HG03432 (cell line): Measurements from ENCODE around the gene CMSS1.
A peak's percentile ranks its signal among the peaks of the same experiment; 100 is the strongest.

Experiments used
- ATAC-seq: cut with Tn5 transposase; IDR thresholded peaks from one replicate; pipeline ENCODE4 v1.9.1; 2021; ENCODE audit warnings: mild to moderate bottlenecking, moderate library complexity; ENCODE audit not compliant: unreplicated experiment

The CMSS1 gene

GRCh38 chr3:100010087-100010417, 192.4 kb downstream of the CMSS1 start:
- no peak for ATAC-seq

- ATAC-seq: no peak
These were observed 201.1 kb downstream of the CMSS1 start for GRCh38 chr3:100018806-100019205.

- no peak for ATAC-seq
These were observed 202.1 kb downstream of the CMSS1 start for GRCh38 chr3:100019719-100020118.

- ATAC-seq: no peak
These were observed 203.4 kb downstream of the CMSS1 start for GRCh38 chr3:100020876-100021644.

GRCh38 chr3:100022506-100022905, 204.8 kb downstream of the CMSS1 start:
- ATAC-seq: no peak

GRCh38 chr3:100023150-100023549, 205.5 kb downstream of the CMSS1 start:
- no peak for ATAC-seq

GRCh38 chr3:100023595-100023994, 205.9 kb downstream of the CMSS1 start:
- no peak for ATAC-seq

- no peak for ATAC-seq
These were observed 207.1 kb downstream of the CMSS1 start for GRCh38 chr3:100024520-100025303.

GRCh38 chr3:100027321-100027720, 209.7 kb downstream of the CMSS1 start:
- no peak for ATAC-seq

GRCh38 chr3:100029052-100029451, 211.4 kb downstream of the CMSS1 start:
- no peak for ATAC-seq

GRCh38 chr3:100029689-100030088, 212.0 kb downstream of the CMSS1 start:
- ATAC-seq: peak; percentile 44

GRCh38 chr3:100030346-100030745, 212.7 kb downstream of the CMSS1 start:
- no peak for ATAC-seq

- no peak for ATAC-seq
These were observed 213.3 kb downstream of the CMSS1 start for GRCh38 chr3:100030914-100031425.

- ATAC-seq: no peak
These were observed 214.6 kb downstream of the CMSS1 start for GRCh38 chr3:100032243-100032642.

- ATAC-seq: no peak
These were observed 215.5 kb downstream of the CMSS1 start for GRCh38 chr3:100033184-100033583.

- no peak for ATAC-seq
These were observed 216.3 kb downstream of the CMSS1 start for GRCh38 chr3:100033903-100034471.

GRCh38 chr3:100039075-100039474, 221.4 kb downstream of the CMSS1 start:
- ATAC-seq: no peak

GRCh38 chr3:100040451-100041225, 223.0 kb downstream of the CMSS1 start:
- no peak for ATAC-seq

- no peak for ATAC-seq
These were observed 223.7 kb downstream of the CMSS1 start for GRCh38 chr3:100041328-100041749.

GRCh38 chr3:100042166-100042981, 224.7 kb downstream of the CMSS1 start:
- ATAC-seq: no peak
